Stimulated activated CD4-positive, alpha-beta T cell treated with anti-CD3 and anti-CD28 coated beads, Interleukin-2, amount 100 ng/mL, for 4 hours (primary cell): Measurements from ENCODE around the gene ACSL6.
"Not testable (repeated sequence)": the region's sequence is repeated elsewhere in the genome, so short reads cannot be mapped to it uniquely, and the experiment has no call there.

Source experiments
- DNase-seq: peaks from one replicate; pipeline ENCODE4 v3.0.0-alpha.2; 2020; ENCODE audit warnings: low read depth

Gene ACSL6

DNA sequence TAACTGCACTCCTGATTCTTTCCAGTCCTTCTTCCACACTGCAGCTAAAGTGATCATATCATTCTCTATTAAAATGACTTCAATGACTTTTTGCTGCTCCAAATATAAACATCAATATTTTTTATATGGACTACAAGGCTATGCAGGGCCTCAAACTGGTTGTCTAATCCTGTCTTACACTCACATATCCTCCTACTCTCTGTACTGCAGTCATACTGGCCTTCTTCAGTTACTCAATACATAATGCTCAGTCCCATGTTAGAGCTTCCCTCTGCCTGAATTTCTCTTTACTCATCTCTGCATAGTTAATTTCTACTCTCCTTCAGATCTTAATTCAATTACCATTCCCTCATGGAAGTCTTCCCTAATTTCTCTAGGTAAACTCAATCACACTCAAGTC, 69.4 kb downstream of the ACSL6 start:
- DNase-seq, result no peak

GRCh38 chr5:131939690-131940345, 71.6 kb downstream of the ACSL6 start:
- DNase-seq, result no peak

DNA sequence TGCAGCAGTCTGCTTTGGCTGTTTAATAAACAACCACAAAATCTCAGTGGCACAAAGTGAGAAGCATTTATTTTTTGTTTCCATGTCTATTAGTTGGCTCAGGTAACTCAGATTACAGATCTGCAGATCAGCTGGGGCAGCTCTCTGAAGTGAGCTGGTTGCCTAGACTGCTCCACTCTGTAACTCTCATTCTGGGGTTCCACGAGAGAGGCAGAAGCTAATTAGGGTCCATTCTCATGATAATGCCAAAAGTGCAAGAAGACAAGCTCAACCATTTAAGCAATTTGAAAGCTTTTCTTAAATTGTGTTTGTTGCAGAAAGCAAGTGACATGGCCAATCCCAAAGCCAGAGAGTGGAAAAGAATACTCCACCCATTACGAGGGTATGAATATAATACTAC, 79.2 kb downstream of the ACSL6 start:
- no peak for DNase-seq

DNA sequence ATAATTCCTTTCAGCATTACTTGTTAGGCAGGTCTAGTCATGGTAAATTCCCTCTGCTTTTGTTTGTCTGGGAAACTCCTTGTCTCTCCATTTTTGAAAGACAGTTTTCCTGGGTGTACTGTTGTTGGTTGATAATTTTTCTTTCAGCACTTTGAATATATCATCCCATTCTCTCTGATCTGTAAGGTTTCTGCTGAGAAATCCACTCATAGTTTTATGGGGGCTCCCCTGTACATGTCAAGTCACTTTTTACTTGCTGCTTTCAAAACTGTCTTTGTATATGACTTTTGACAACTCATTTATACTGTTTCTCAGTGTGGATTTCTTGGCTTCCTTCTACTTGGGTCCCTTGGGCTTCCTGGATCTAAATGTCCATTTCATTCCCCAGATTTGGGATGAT, 82.5 kb downstream of the ACSL6 start:
- DNase-seq, result no peak

DNA sequence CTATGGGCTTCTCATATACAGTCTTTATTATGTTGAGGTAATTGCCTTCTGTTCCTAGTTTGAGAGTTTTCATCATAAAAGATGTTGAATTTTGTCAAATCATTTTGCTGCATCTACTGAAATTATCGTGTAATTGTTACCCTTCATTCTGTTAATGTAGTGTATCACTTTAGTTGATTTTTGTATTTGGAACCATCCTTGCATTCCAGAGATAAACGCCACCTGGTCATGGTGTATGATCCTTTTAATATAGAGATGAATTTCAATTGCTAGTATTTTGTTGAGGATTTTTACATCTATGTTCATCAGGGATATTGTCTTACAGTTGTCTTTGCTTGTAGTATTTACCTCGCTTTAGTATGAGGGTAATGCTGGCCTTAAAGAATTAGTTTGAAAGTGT, 85.3 kb downstream of the ACSL6 start:
- no peak for DNase-seq

DNA sequence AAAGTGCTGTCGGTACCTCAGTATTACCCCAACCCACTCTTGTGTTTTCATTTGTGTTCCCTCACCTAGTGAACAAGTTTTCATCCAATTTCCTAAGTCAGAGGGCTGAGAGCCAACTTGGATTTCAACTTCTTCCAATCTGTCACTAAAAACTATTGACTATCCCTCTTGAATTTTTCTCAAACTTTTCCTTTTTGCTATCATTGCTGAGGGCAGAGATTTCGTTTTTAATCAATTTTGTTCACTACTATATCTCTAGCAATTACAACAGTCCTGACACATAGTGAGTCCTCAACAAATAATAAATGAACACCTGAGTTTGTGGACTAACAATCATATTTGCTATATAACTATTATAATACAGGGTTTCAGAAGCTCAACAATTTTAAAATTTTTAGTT, 95.0 kb downstream of the ACSL6 start:
- no peak for DNase-seq

- DNase-seq, result no peak
Observed at GRCh38 chr5:131914472-131914871, 97.0 kb downstream of the ACSL6 start.

DNA sequence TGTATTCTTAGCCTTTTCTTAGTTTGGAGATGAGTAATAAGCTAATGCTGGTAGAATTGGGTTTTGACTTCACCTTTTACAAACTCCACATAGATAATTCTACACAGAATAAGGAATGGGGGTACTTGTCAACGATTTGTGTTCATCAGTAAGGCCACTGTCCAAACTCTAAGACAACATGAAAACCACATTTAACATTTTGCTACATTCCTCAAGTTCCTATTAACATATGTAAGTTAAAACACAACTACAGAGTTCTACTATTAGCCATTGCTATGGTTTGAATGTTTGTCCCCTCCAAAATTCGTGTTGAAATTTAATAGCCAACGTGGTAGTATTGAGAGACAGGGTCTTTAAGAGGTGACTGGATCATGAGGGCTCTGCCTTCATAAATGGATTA, 97.9 kb downstream of the ACSL6 start:
- DNase-seq, result no peak

- no peak for DNase-seq
Observed at GRCh38 chr5:131906668-131907067, 104.8 kb downstream of the ACSL6 start.

DNA sequence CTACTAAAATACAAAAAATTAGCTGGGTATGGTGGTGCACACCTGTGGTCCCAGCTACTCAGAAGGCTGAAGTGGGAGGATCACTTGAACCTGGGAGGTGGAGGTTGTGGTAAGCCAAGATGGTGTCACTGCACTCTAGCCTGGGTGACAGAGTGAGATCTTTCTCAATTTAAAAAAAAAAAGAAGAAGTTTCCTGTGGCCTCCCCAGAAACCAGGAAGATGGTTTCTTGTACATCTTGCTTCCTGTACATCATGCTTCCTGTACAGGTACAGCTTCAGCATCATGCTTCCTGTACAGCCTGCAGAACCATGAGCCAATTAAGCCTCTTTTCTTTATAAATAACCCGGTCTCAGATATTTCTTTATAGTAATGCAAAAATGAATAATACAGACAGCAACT, 109.2 kb downstream of the ACSL6 start:
- not testable (repeated sequence) for DNase-seq
